ENCODE data around the gene MCTP1.
"Not testable (repeated sequence)": the region's sequence is repeated elsewhere in the genome, so short reads cannot be mapped to it uniquely, and the experiment has no call there.

Gene MCTP1

DNA sequence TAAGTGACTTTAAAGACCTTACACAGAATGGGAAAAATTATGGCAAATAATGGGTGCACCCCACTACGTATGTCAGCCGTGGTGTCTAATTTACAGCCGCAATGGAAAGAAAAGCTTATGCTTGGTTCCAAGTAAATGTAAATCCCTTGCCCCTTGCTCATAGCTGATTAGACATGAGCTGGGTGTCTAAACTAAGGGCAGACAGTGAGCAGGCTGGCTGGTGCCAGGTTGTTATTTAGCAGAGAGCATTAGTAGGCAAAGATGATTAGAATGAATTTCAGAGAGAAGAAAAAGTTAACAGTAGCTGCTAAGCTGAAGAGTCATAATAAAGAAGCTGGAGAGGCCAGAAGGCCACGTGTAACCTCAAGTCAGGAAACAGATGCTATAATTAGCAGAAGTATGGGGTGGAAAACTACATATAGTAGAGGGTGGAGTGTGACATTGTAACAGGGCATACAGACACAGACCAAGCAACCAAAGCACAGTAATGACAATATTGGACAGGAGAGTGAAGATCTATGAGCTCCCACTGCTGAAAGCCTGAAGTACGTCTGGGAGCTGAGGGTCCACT lies 257.7 kb downstream of the MCTP1 start:
- no peak for DNase-seq (ENCODE audit: low spot score)

- DNase-seq (ENCODE audit: low spot score): no peak
Measured at GRCh38 chr5:95026718-95027117, 258.2 kb downstream of the MCTP1 start.

DNA sequence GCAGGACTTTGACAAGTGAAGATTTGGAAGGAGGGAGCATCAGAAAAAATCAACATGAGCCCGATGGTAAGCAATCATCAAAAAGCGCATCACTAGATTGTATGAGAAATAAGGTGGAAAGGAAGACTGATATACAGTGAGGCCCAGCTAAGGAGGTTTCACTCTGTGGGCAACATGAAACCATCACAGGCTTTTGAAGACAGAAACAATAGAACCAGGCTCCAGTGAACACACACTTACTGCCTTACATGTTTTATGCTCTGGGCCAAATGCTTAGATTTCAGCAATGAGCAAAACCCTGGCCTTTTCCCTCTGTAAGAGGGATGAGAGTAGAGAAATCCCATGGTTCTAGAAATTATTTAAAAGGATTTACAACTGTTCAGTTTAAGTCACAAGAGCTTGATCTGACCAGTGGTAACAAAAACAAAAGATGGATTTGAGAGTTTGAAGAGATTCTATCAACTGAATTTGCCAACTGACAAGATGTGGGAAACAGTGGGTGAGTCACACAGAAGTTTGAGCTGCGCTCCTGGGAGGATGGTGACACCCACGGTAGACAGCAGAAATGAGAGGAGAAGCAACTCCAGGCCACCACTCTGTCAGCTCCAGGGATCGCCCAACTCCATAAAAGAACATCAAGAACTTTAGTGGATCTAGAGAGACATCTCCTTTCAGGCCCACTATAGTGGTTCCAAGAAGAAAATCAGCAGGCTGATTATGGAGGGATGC lies 261.8 kb downstream of the MCTP1 start:
- no peak for DNase-seq (ENCODE audit: low spot score)

DNA sequence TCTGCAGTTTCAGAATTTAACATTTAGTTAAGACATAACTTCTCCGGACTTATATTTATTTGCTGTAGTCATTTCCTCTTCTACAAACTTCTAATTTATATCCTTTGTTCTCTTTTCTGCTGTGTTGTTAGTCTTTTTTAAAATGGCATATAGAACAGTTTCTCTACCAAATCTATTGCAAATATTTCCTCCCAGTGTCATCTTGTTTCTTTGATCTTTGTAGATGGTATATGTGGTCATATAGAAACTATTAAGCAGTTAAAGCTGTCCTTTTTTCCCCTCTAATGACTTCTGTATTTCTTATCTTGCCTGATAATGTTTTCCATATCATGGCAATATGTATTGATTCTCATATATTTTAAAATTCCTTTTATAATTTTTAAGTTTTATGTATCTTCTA lies 264.5 kb downstream of the MCTP1 start:
- DNase-seq (ENCODE audit: low spot score): no peak

- no peak for DNase-seq (ENCODE audit: low spot score)
Measured at GRCh38 chr5:95018946-95019345, 265.9 kb downstream of the MCTP1 start.

GRCh38 chr5:95018511-95018910 lies 266.4 kb downstream of the MCTP1 start:
- no peak for DNase-seq (ENCODE audit: low spot score)

GRCh38 chr5:95009812-95010211 lies 275.1 kb downstream of the MCTP1 start:
- no peak for DNase-seq (ENCODE audit: low spot score)

DNA sequence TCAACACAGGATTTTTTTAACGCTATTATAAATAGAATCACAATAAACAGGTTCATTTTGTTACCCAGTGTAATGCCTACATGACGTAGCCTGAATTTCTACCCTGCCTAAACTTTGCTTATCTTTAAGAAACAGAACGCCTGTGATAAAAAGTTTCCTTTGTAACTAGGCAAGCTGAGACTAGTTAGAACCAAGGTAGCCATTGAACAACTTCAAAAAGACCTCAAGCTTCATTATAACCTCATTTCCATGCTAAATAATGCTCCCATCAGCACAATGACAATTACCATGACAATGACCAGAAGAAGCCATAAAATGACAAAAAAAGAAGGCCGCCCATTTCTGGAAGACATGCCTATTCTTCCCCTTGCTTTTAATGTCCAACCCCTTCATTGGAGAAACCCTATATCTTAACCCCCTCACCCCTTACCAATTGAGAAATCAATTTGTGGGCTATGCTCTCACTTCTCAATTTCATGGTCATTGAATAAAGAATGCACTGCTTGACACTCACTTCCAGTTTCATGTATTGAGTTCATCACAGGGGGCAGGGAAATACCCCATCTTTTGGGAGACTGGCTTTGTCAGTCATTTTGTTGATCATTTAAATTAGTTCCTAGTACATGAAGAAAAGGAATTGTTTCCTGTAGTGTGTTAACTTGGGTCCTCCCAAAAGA lies 276.8 kb downstream of the MCTP1 start:
- no peak for DNase-seq (ENCODE audit: low spot score)

GRCh38 chr5:95005811-95006210 lies 279.1 kb downstream of the MCTP1 start:
- DNase-seq (ENCODE audit: low spot score): no peak

DNA sequence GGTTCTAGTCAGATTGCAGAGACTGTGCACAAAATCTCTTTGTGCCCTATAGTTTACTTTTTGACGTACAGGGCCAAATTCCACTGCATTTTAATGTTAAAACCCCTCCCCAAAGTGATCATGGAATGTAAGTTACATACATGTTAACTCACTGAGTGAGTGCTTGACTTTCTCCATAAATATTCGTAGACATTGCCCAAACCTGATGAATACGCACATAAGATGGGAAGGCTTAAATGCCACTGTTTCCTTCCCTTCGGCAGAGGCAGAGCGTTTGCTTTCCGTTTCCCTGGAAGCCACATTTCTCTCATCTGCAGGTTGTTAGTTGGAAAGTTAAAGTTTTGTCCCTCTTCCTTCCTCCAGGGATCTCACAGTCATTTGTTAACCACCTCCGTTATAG lies 286.2 kb downstream of the MCTP1 start:
- DNase-seq (ENCODE audit: low spot score): no peak

DNA sequence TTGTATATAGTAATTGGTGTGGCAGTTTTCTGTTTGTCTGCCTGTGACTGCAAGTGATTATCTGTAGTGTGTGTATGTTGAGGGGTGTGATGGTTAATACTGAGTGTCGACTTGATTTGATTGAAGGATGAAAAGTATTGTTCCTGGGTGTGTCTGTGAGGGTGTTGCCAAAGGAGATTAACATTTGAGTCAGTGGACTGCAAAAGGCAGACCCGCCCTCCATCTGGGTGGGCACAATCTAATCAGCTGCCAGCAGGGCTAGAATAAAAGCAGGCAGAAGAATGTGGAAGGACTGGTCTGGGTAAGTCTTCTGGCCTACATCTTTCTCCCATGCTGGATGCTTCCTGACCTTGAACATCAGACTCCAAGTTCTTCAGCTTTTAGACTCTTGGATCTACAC lies 290.4 kb downstream of the MCTP1 start:
- not testable (repeated sequence) for DNase-seq (ENCODE audit: low spot score)

DNA sequence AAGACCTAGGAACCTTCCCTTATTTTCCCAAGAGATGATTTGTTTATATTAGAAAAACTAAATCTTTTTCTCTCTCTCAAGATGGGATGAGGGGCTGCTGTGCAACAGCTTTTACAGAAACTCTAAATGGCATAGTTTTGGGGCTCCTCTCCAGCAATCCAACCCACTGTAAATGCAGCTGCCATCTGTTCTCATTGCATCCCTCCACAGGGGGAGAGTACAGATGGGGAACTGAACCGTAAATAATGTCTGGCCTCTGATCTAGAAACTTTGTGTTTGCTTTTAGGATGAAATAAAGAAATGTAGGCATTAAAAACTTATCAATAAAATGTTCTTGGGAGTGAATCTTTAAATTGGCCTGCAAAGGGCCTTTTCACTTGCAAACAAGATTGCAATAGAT lies 291.4 kb downstream of the MCTP1 start:
- DNase-seq (ENCODE audit: low spot score): no peak

GRCh38 chr5:94992325-94992724 lies 292.6 kb downstream of the MCTP1 start:
- DNase-seq (ENCODE audit: low spot score): no peak

GRCh38 chr5:94983861-94984535 lies 300.9 kb downstream of the MCTP1 start:
- DNase-seq (ENCODE audit: low spot score): no peak

- no peak for DNase-seq (ENCODE audit: low spot score)
Measured at GRCh38 chr5:94977437-94977836, 307.5 kb downstream of the MCTP1 start.

DNA sequence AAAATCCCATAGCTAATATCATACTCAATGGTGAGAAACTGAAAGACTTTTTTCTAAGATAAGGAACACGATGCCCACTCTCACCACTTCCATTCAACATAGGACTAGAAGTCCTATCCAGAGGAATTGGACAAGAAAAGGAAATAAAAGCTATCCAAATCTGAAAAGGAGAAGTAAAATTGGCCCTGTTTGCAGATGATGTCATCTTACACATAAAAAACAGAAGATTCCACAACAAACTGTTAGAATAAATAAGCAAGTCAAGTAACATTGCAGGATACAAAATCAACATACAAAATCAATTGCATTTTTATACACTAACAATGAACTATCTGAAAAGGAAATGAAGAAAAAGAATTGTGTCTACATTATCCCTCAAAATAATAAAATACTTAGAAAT lies 308.0 kb downstream of the MCTP1 start:
- no peak for DNase-seq (ENCODE audit: low spot score)

- no peak for DNase-seq (ENCODE audit: low spot score)
Measured at GRCh38 chr5:94972268-94972667, 312.6 kb downstream of the MCTP1 start.

DNA sequence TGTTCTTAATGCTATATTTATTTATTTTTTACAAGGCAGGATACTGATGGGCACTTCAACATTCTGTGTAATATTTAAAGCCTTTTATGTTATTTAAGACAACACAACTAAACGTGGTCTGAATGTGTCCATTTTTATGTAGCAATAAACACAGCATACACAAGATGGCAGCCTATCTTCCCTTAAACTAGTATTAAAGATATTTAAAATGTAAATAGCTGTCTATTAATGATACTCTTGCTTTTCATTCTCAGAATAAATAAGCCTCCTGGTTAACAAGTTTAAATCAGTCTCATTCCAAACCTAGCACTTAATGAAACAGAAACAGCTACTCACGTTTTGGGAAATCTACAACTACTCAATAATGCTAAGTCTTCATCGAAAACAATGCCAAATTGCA lies 315.7 kb downstream of the MCTP1 start:
- DNase-seq (ENCODE audit: low spot score): no peak

DNA sequence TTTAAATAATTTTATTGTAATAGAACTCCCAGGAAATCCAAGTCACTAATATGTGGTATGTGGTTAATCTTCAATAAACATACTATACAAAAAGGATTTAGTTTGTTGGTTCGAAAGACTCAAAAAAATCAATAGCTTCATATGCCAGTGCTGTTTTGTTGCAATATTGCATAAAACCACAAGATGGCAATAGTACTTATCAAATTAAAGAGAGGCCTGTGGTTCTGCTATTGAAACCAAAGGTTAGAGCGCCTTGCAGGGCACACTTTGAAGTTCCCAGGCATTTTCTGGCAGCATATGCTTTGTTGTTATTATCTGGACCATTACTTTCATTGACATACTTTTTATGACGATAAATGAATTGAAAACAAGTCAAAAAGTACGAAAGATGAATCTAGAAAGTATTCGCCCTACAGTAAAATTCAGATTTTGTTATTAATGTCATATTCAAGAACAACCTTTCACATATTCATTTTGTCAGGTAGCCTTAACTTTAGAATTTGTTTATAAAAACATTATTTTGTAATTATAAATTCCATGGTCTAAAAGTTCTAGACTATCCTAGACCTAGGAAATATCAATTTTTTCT lies 316.3 kb downstream of the MCTP1 start:
- peak; percentile 22 for DNase-seq (ENCODE audit: low spot score)

- DNase-seq (ENCODE audit: low spot score): no peak
Measured at GRCh38 chr5:94967525-94967924, 317.4 kb downstream of the MCTP1 start.

GRCh38 chr5:94959279-94959678 lies 325.6 kb downstream of the MCTP1 start:
- DNase-seq (ENCODE audit: low spot score): not testable (repeated sequence)

- DNase-seq (ENCODE audit: low spot score): no peak
Measured at GRCh38 chr5:94945656-94946055, 339.2 kb downstream of the MCTP1 start.

GRCh38 chr5:94944160-94944559 lies 340.7 kb downstream of the MCTP1 start:
- no peak for DNase-seq (ENCODE audit: low spot score)
